Measurements from ENCODE around the gene ZG16. TPM values are rescaled to one million over a fixed set of nuclear protein-coding genes. Genes with fewer than 3 reads are reported as not detected.

Gene ZG16
- total RNA-seq, 1 experiment from 2014 or later, result not detected

GRCh38 chr16:29811170-29811895 lies 33.3 kb downstream of the ZG16 start (continued):
- TF ChIP-seq, protein P1, sequence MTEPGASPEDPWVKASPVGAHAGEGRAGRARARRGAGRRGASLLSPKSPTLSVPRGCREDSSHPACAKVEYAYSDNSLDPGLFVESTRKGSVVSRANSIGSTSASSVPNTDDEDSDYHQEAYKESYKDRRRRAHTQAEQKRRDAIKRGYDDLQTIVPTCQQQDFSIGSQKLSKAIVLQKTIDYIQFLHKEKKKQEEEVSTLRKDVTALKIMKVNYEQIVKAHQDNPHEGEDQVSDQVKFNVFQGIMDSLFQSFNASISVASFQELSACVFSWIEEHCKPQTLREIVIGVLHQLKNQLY (CRISPR knock-in tag; IDR thresholded peaks at IDR 0.05), result no peak
- TF ChIP-seq TCF7 (CRISPR knock-in tag; IDR thresholded peaks at IDR 0.05; ENCODE audit: low read depth), result 0 out of 2 replicates have a peak, but pooled peaks have one; percentile 37
- TF ChIP-seq, protein P2, sequence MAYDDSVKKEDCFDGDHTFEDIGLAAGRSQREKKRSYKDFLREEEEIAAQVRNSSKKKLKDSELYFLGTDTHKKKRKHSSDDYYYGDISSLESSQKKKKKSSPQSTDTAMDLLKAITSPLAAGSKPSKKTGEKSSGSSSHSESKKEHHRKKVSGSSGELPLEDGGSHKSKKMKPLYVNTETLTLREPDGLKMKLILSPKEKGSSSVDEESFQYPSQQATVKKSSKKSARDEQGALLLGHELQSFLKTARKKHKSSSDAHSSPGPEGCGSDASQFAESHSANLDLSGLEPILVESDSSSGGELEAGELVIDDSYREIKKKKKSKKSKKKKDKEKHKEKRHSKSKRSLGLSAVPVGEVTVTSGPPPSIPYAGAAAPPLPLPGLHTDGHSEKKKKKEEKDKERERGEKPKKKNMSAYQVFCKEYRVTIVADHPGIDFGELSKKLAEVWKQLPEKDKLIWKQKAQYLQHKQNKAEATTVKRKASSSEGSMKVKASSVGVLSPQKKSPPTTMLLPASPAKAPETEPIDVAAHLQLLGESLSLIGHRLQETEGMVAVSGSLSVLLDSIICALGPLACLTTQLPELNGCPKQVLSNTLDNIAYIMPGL (CRISPR knock-in tag; IDR thresholded peaks at IDR 0.05), result no peak
- TF ChIP-seq ZNF671 (CRISPR knock-in tag; IDR thresholded peaks at IDR 0.05), result 0 out of 2 replicates have a peak, but pooled peaks have one; percentile 48
- TF ChIP-seq SOX15 (CRISPR knock-in tag; IDR thresholded peaks at IDR 0.05), result no peak
- no peak for TF ChIP-seq HMGA2 (CRISPR knock-in tag; IDR thresholded peaks at IDR 0.05)
- no peak for TF ChIP-seq TEAD4 (CRISPR knock-in tag; IDR thresholded peaks at IDR 0.05)
- peak; percentile 82; the same call in 1 of the 2 replicates for TF ChIP-seq PRRX2 (CRISPR knock-in tag; IDR thresholded peaks at IDR 0.05)
- no peak for TF ChIP-seq ZNF396 (CRISPR knock-in tag; IDR thresholded peaks at IDR 0.05; ENCODE audit: borderline replicate concordance)
- TF ChIP-seq ARID4B (CRISPR knock-in tag; IDR thresholded peaks at IDR 0.05; ENCODE audit: borderline replicate concordance), result no peak
- no peak for TF ChIP-seq SMAD3 (CRISPR knock-in tag; IDR thresholded peaks at IDR 0.05; ENCODE audit: borderline replicate concordance)
- no peak for TF ChIP-seq TP53 (CRISPR knock-in tag; IDR thresholded peaks at IDR 0.05)
- TF ChIP-seq NFATC4 (CRISPR knock-in tag; IDR thresholded peaks at IDR 0.05), result peak; percentile 94
- TF ChIP-seq NR3C1 (CRISPR knock-in tag; conservative IDR thresholded peaks at IDR 0.05; ENCODE audit: low read depth), result no peak
- TF ChIP-seq MYBL2 (CRISPR knock-in tag; IDR thresholded peaks at IDR 0.05), result 0 out of 2 replicates have a peak, but pooled peaks have one; percentile 59
- TF ChIP-seq CREB1 (CRISPR knock-in tag; IDR thresholded peaks at IDR 0.05), result no peak
- TF ChIP-seq EMX1 (CRISPR knock-in tag; IDR thresholded peaks at IDR 0.05), result peak; percentile 87
- TF ChIP-seq, protein P3, sequence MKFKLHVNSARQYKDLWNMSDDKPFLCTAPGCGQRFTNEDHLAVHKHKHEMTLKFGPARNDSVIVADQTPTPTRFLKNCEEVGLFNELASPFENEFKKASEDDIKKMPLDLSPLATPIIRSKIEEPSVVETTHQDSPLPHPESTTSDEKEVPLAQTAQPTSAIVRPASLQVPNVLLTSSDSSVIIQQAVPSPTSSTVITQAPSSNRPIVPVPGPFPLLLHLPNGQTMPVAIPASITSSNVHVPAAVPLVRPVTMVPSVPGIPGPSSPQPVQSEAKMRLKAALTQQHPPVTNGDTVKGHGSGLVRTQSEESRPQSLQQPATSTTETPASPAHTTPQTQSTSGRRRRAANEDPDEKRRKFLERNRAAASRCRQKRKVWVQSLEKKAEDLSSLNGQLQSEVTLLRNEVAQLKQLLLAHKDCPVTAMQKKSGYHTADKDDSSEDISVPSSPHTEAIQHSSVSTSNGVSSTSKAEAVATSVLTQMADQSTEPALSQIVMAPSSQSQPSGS (CRISPR knock-in tag; IDR thresholded peaks at IDR 0.05; ENCODE audit: borderline replicate concordance, low read depth), result no peak
- no peak for TF ChIP-seq GABPB1 (CRISPR knock-in tag; IDR thresholded peaks at IDR 0.05)
- no peak for TF ChIP-seq ELF4 (CRISPR knock-in tag; IDR thresholded peaks at IDR 0.05; ENCODE audit: low read depth)
- no peak for TF ChIP-seq OVOL2 (CRISPR knock-in tag; IDR thresholded peaks at IDR 0.05; ENCODE audit: borderline replicate concordance)
- peak; percentile 85; the same call in 1 of the 2 replicates for TF ChIP-seq ZNF532 (CRISPR knock-in tag; IDR thresholded peaks at IDR 0.05; ENCODE audit: borderline replicate concordance)
- no peak for TF ChIP-seq JAZF1 (CRISPR knock-in tag; IDR thresholded peaks at IDR 0.05)
- no peak for TF ChIP-seq CBFB (CRISPR knock-in tag; IDR thresholded peaks at IDR 0.05; ENCODE audit: low read depth)

Data from WTC11 (cell line).